Body of pancreas (tissue), 4 donors: ENCODE results near the gene KRTAP20-1. TPM values are rescaled to one million over a fixed set of nuclear protein-coding genes. Genes with fewer than 3 reads are reported as not detected.

ENCODE experiments used
- ATAC-seq: fragments of 150-250 bp; one replicate; pipeline ENCODE4 v1.9.1; 2016
- DNase-seq, 4 donors: peaks; one replicate each; pipeline ENCODE4 v3.0.0-alpha.2; 2019
- H3K27ac ChIP-seq, 4 donors: fragments of 200-600 bp; sonication (generic); 1 replicate in 3 of 4; 2 replicates in 1 of 4; pipeline versions ENCODE4 v1.5.1 to v1.6.1; 2016 to 2019; ENCODE audit warnings: mild to moderate bottlenecking in 1 of 4, mixed read lengths in 1 of 4, moderate library complexity in 1 of 4
- H3K27me3 ChIP-seq, 2 donors: fragments of 200-600 bp; sonication (generic); one replicate each; pipeline ENCODE4 v1.6.0; 2016; ENCODE audit warnings: mild to moderate bottlenecking in 1 of 2
- H3K36me3 ChIP-seq, 2 donors: fragments of 200-600 bp; sonication (generic); replicated peaks in 1 of 2; 2 replicates each; pipeline ENCODE4 v1.5.1; 2016; ENCODE audit warnings: low read depth in 2 of 2; ENCODE audit not compliant: insufficient read depth in 1 of 2
- H3K4me1 ChIP-seq: fragments of 200-600 bp; sonication (generic); one replicate; pipeline ENCODE4 v1.6.0; 2016
- H3K4me3 ChIP-seq, 2 donors: fragments of 200-600 bp; sonication (generic); 1 replicate in 1 of 2; 2 replicates in 1 of 2; pipeline ENCODE4 v1.5.1; 2016 to 2019
- H3K9me3 ChIP-seq, 3 donors: fragments of 200-600 bp; sonication (generic); 1 replicate in 2 of 3; 2 replicates in 1 of 3; pipeline ENCODE4 v1.5.1; 2016
- CTCF ChIP-seq, 7 experiments: fragments of 450-650 bp in 4 of 7; fragments of 200-600 bp in 3 of 7; sonication (generic) in 3 of 7; IDR thresholded peaks; one replicate each; pipeline ENCODE4 v1.5.1; 2016 to 2019; ENCODE audit warnings: antibody characterized with exemption in 7 of 7
- POLR2A ChIP-seq, 3 donors: fragments of 450-650 bp; IDR thresholded peaks; one replicate each; pipeline ENCODE4 v1.6.1; 2016; ENCODE audit warnings: antibody characterized with exemption in 3 of 3, mild to moderate bottlenecking in 2 of 3
- WGBS, 2 donors: methylation state at CpG; one replicate each; pipeline ENCODE4 v1.1.5; 2017; 5-methylcytosine and 5-hydroxymethylcytosine counted together
- intact Hi-C: fragments of 100-400 bp; cut with DNase I; formaldehyde crosslinking; loops from one replicate; pipeline ENCODE4 v1.15.1; 2023
- total RNA-seq, 2 donors: library from RNA; depleted of rRNA; stranded (reverse); fragments of >200 nt; gene quantifications; one replicate each; pipeline ENCODE4 v1.1.0, GENCODE V29; 2016

KRTAP20-1 gene
- total RNA-seq: not detected

GRCh38 chr21:30616125-30616524 lies at the start of gene KRTAP20-1:
Gene KRTAP20-1, plus strand, starts transcription at chr21:30616425. Its CDS starts 30 bp downstream, at chr21:30616455.
- no peak for ATAC-seq
- WGBS, 2 donors: 76 to 94% methylated on average over 2 of the region's 2 CpGs
- TF ChIP-seq CTCF (IDR thresholded peaks at IDR 0.05): no peak
- TF ChIP-seq POLR2A (IDR thresholded peaks at IDR 0.05): no peak

GRCh38 chr21:30567617-30568016 lies 48.6 kb upstream of the KRTAP20-1 start:
- intact Hi-C loops: no loop called here
- no peaks in the 10 kb centered on the region for H3K36me3 ChIP-seq
- no peak overlapping the region for H3K4me3 ChIP-seq
- DNase-seq (no peak), ATAC-seq (no peak)
- H3K27ac ChIP-seq: no peak overlapping the region
- no peaks in the 10 kb centered on the region for H3K9me3 ChIP-seq
- no peaks in the 10 kb centered on the region for H3K27me3 ChIP-seq
- TF ChIP-seq POLR2A (IDR thresholded peaks at IDR 0.05) (no peak), CTCF (IDR thresholded peaks at IDR 0.05) (no peak)
- no peaks in the 10 kb centered on the region for H3K4me1 ChIP-seq

More at GRCh38 chr21:30616125-30616524, at the start of gene KRTAP20-1:
- no peaks in the 10 kb centered on the region for H3K36me3 ChIP-seq
- no peak for DNase-seq
- H3K4me1 ChIP-seq: no peaks in the 10 kb centered on the region
- intact Hi-C loops: no loop called here
- H3K27ac ChIP-seq: no peak within 1 kb of the TSS
- no peak within 1 kb of the TSS for H3K4me3 ChIP-seq
- no peaks in the 10 kb centered on the region for H3K27me3 ChIP-seq
- no peaks in the 10 kb centered on the region for H3K9me3 ChIP-seq

GRCh38 chr21:30577766-30578165 lies 38.5 kb upstream of the KRTAP20-1 start:
- intact Hi-C loops: no loop called here
- Histone ChIP-seq H3K4me3 (no peak overlapping the region), H3K27ac (no peak overlapping the region), H3K9me3 (no peaks in the 10 kb centered on the region), H3K27me3 (no peaks in the 10 kb centered on the region), H3K4me1 (no peaks in the 10 kb centered on the region), H3K36me3 (no peaks in the 10 kb centered on the region)
- ATAC-seq (no peak), DNase-seq (no peak)
- no peak for TF ChIP-seq CTCF (IDR thresholded peaks at IDR 0.05)
- TF ChIP-seq POLR2A (IDR thresholded peaks at IDR 0.05): no peak

- 50 to 52% methylated on average over 1 of the region's 1 CpG for WGBS, 2 donors
- intact Hi-C loops: no loop called here
- H3K36me3 ChIP-seq: no peaks in the 10 kb centered on the region
- no peaks in the 10 kb centered on the region for H3K9me3 ChIP-seq
- H3K4me1 ChIP-seq: no peaks in the 10 kb centered on the region
- H3K4me3 ChIP-seq: no peak overlapping the region
- H3K27ac ChIP-seq: no peak overlapping the region
- TF ChIP-seq POLR2A (IDR thresholded peaks at IDR 0.05) (no peak), CTCF (IDR thresholded peaks at IDR 0.05) (no peak)
- DNase-seq (no peak), ATAC-seq (no peak)
- H3K27me3 ChIP-seq: no peaks in the 10 kb centered on the region
Measured at GRCh38 chr21:30579346-30579745, 36.9 kb upstream of the KRTAP20-1 start.

GRCh38 chr21:30580132-30580531 lies 36.1 kb upstream of the KRTAP20-1 start:
- H3K36me3 ChIP-seq: no peaks in the 10 kb centered on the region
- H3K4me1 ChIP-seq: no peaks in the 10 kb centered on the region
- ATAC-seq (no peak), DNase-seq (no peak)
- H3K27me3 ChIP-seq: no peaks in the 10 kb centered on the region
- no peaks in the 10 kb centered on the region for H3K9me3 ChIP-seq
- 44 to 48% methylated on average over 3 of the region's 3 CpGs for WGBS, 2 donors
- TF ChIP-seq POLR2A (IDR thresholded peaks at IDR 0.05): no peak
- no peak overlapping the region for H3K27ac ChIP-seq
- intact Hi-C loops: no loop called here
- no peak overlapping the region for H3K4me3 ChIP-seq
